Mucosa of gallbladder (tissue), 1 donor: ENCODE data around the gene QRFPR. TPM values are rescaled to one million over a fixed set of nuclear protein-coding genes. Genes with fewer than 3 reads are reported as not detected.
A peak's percentile ranks its signal among the peaks of the same experiment; 100 is the strongest.
"Not testable (repeated sequence)": the region's sequence is repeated elsewhere in the genome, so short reads cannot be mapped to it uniquely, and the experiment has no call there.

ENCODE experiments used
- DNase-seq: peaks from one replicate; pipeline ENCODE4 v3.0.0-alpha.2; 2020; ENCODE audit warnings: low spot score
- total RNA-seq: library from RNA; stranded (reverse); gene quantifications from one replicate; pipeline ENCODE4 v1.2.1, GENCODE V29; 2021
- donor health status: DM: no; HTN: no; CAD: no.

Gene QRFPR
- total RNA-seq: 0.17 TPM

GRCh38 chr4:121380776-121381462 lies at the start of gene QRFPR:
Gene QRFPR, minus strand, starts transcription at chr4:121381018. Its CDS starts 371 bp downstream, at chr4:121380647.
- no peak for DNase-seq

GRCh38 chr4:121428721-121429120 lies 47.9 kb upstream of the QRFPR start:
- DNase-seq: no peak

- DNase-seq: no peak
Observed at GRCh38 chr4:121421594-121421993, 40.8 kb upstream of the QRFPR start.

GRCh38 chr4:121411151-121411744 lies 30.4 kb upstream of the QRFPR start:
- no peak for DNase-seq

- not testable (repeated sequence) for DNase-seq
Observed at GRCh38 chr4:121408567-121408966, 27.7 kb upstream of the QRFPR start.

GRCh38 chr4:121400632-121401031 lies 19.8 kb upstream of the QRFPR start:
- no peak for DNase-seq

GRCh38 chr4:121397941-121398601 lies 17.3 kb upstream of the QRFPR start:
- no peak for DNase-seq

- DNase-seq: no peak
Observed at GRCh38 chr4:121397434-121397833, 16.6 kb upstream of the QRFPR start.

- DNase-seq: no peak
Observed at GRCh38 chr4:121392426-121393086, 11.7 kb upstream of the QRFPR start.

- no peak for DNase-seq
Observed at GRCh38 chr4:121390335-121390734, 9.5 kb upstream of the QRFPR start.

GRCh38 chr4:121379276-121379675 lies 1.5 kb downstream of the QRFPR start:
- DNase-seq: no peak

- DNase-seq: no peak
Observed at GRCh38 chr4:121377076-121377475, 3.7 kb downstream of the QRFPR start.

GRCh38 chr4:121376556-121376955 lies 4.3 kb downstream of the QRFPR start:
- no peak for DNase-seq

GRCh38 chr4:121376097-121376496 lies 4.7 kb downstream of the QRFPR start:
- DNase-seq: no peak

GRCh38 chr4:121375262-121375661 lies 5.6 kb downstream of the QRFPR start:
- no peak for DNase-seq

- DNase-seq: no peak
Observed at GRCh38 chr4:121373841-121374240, 7.0 kb downstream of the QRFPR start.

GRCh38 chr4:121370729-121371325 lies 10.0 kb downstream of the QRFPR start:
- DNase-seq: peak; percentile 40

- no peak for DNase-seq
Observed at GRCh38 chr4:121360495-121360894, 20.3 kb downstream of the QRFPR start.

- no peak for DNase-seq
Observed at GRCh38 chr4:121358473-121358872, 22.3 kb downstream of the QRFPR start.

GRCh38 chr4:121353213-121353612 lies 27.6 kb downstream of the QRFPR start:
- no peak for DNase-seq

GRCh38 chr4:121344098-121344497 lies 36.7 kb downstream of the QRFPR start:
- no peak for DNase-seq

- DNase-seq: no peak
Observed at GRCh38 chr4:121340247-121340646, 40.6 kb downstream of the QRFPR start.
